Measurements from ENCODE around the gene KHNYN. TPM values are rescaled to one million over a fixed set of nuclear protein-coding genes. Genes with fewer than 3 reads are reported as not detected.

The KHNYN gene
- total and polyA plus RNA-seq, 12 donors: 18.5 to 76.9 (median 45.1) TPM

DNA sequence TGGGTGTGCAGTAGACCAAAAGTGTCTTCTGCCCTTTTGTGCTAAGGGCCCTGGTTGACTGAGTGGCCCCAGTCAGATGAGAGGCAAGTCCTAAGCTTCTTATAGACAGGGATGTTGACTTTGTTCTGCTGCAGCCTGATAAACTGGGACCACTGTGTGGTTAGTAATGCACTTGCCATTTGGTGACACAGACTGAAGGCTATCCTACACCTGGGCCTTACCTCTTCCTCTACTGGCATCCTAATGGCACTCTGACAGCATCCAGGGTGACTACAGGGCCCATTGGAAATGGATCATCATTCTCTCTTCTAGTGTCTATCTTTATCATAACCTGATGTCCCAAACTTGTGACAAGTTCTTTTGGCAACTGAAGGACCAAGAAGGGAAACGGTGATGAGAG, 9.5 kb downstream of the KHNYN start:
- peak in 1 of 7 donors; percentile 14 for DNase-seq
- WGBS, 4 donors: 24 to 50% (median 26%) methylated on average over 1 of the region's 1 CpG
- Histone ChIP-seq H3K4me3 (no peak overlapping the region), H3K4me1 (replicated peaks in 1 of 2) (peaks cover 20 to 66% of the 10 kb centered on the region in 2 donors), H3K36me3 (replicated peaks in 1 of 2) (peaks cover 0 to 47% of the 10 kb centered on the region in 2 donors), H3K27ac (peak overlapping the region; percentile 4 to 69 (median 30)), H3K9me3 (replicated peaks in 1 of 3) (no peaks in the 10 kb centered on the region), H3K27me3 (no peaks in the 10 kb centered on the region)
- TF ChIP-seq POLR2A (IDR thresholded peaks at IDR 0.05) (no peak), CTCF (IDR thresholded peaks at IDR 0.05) (no peak)
- intact Hi-C loops (cut with DNase I): no loop called here

- Histone ChIP-seq H3K27ac (peak overlapping the region; percentile 4 to 99 (median 52)), H3K27me3 (no peaks in the 10 kb centered on the region), H3K9me3 (replicated peaks in 1 of 3) (no peaks in the 10 kb centered on the region), H3K4me3 (no peak overlapping the region), H3K36me3 (replicated peaks in 1 of 2) (peaks cover 0 to 45% of the 10 kb centered on the region in 2 donors), H3K4me1 (replicated peaks in 1 of 2) (peaks cover 20 to 66% of the 10 kb centered on the region in 2 donors)
- intact Hi-C loops (cut with DNase I): loop anchor here in 1 of 2 donors (5.0 kb wide), 1 partner anchor 203 kb away; no protein-coding TSS in a partner anchor
- 53 to 58% (median 55%) methylated on average over 5 to 15 of the region's 15 CpGs for whole genome bisulfite sequencing, 4 donors
- TF ChIP-seq POLR2A (IDR thresholded peaks at IDR 0.05) (no peak), CTCF (IDR thresholded peaks at IDR 0.05) (no peak)
- DNase-seq: peak in 4 of 7 donors; percentile 49 to 72 (median 51)
These were observed 10.3 kb downstream of the KHNYN start for GRCh38 chr14:24439830-24440605.

- Histone ChIP-seq H3K4me1 (replicated peaks in 1 of 2) (peaks cover 20 to 65% of the 10 kb centered on the region in 2 donors), H3K27ac (peak overlapping the region in 4 of 5 donors; percentile 30 to 100 (median 100)), H3K27me3 (no peaks in the 10 kb centered on the region), H3K36me3 (replicated peaks in 1 of 2) (peaks cover 0 to 42% of the 10 kb centered on the region in 2 donors), H3K9me3 (replicated peaks in 1 of 3) (no peaks in the 10 kb centered on the region), H3K4me3 (no peak overlapping the region)
- 70 to 74% (median 71%) methylated on average over 8 of the region's 8 CpGs for WGBS, 4 donors
- intact Hi-C loops (cut with DNase I): loop anchor here in 1 of 2 donors (5.0 kb wide), 1 partner anchor 204 kb away; no protein-coding TSS in a partner anchor
- TF ChIP-seq CTCF (IDR thresholded peaks at IDR 0.05) (no peak), POLR2A (IDR thresholded peaks at IDR 0.05) (no peak)
- DNase-seq: peak in 2 of 7 donors; percentile 20 to 59
These were observed 11.0 kb downstream of the KHNYN start for GRCh38 chr14:24440606-24441399.

DNA sequence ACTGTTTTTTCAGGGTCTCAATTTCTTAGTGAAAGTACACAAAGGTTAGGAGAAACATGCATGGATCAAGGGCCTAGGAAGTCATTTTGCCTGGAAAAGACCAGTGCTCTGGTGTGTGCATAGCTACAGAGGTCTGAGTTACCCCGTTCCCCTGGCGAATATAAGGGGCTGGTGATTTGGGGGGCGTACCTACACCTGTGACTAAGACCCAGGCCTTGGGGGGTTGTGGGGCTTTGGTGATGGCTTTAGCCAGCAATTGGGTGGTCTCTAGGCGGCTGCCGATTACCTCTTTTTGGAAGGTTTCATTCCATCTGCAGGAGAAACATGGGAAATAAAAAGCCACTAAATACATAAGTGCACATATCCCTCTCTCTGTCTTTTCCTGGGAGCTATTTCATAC, 11.7 kb downstream of the KHNYN start:
- H3K9me3 ChIP-seq (replicated peaks in 1 of 3): no peaks in the 10 kb centered on the region
- TF ChIP-seq CTCF (IDR thresholded peaks at IDR 0.05) (no peak), POLR2A (IDR thresholded peaks at IDR 0.05) (no peak)
- H3K27ac ChIP-seq: peak overlapping the region; percentile 96 to 100 (median 99)
- DNase-seq: no peak
- peak overlapping the region in 3 of 4 donors; percentile 14 to 72 (median 49) for H3K4me3 ChIP-seq
- intact Hi-C loops (cut with DNase I): loop anchor here in 1 of 2 donors (5.0 kb wide), 1 partner anchor 204 kb away; no protein-coding TSS in a partner anchor
- peaks cover 0 to 36% of the 10 kb centered on the region in 2 donors for H3K36me3 ChIP-seq (replicated peaks in 1 of 2)
- H3K4me1 ChIP-seq (replicated peaks in 1 of 2): peaks cover 14 to 58% of the 10 kb centered on the region in 2 donors
- H3K27me3 ChIP-seq: no peaks in the 10 kb centered on the region
- 46 to 62% (median 48%) methylated on average over 5 of the region's 5 CpGs for WGBS, 4 donors
